Astrocyte (in vitro differentiated cells and primary cell): ENCODE data around the gene CCDC90B.

Experiments used
- EZH2 ChIP-seq: IDR thresholded peaks from 2 replicates; pipeline ENCODE4 v1.6.1; 2012; ENCODE audit warnings: mild to moderate bottlenecking, low read length, inconsistent platforms; ENCODE audit not compliant: insufficient read depth
- TF ChIP-seq, protein P1 (sequence below): IDR thresholded peaks from 2 replicates; pipeline ENCODE4 v1.5.1; 2011; ENCODE audit warnings: low read depth, mild to moderate bottlenecking, inconsistent platforms, low read length, moderate library complexity; ENCODE audit not compliant: insufficient read depth

DNA sequence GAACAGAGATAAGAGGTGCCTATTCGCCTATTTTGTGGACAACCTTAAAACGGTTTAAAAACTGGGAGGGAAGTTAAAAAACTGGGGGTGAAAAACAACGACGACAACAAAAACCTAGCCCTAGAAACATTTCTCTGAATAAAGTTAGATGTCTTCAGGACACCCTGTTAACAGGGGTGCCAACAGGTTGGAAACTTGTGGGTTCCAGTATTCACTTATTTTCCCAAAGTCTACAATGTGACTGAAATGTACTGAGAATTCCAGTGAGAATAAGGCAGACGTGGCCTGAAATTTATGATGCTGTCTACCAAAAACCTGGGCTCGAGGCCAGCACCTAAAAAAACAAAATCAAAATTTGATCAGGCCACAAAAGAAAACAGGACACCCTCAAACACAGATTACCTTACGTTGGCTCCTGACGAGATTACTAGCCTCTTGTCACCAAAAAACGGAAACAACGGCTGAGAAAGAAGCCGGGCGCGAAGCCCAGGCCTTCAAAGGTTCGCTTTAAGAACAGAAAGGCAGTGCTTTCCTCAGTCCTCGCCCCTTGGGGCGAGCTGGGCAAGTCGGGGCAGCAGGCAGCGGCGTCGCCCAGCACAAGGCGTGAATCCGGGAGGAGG, 906 bp downstream of the CCDC90B start:
- TF ChIP-seq, protein P1, sequence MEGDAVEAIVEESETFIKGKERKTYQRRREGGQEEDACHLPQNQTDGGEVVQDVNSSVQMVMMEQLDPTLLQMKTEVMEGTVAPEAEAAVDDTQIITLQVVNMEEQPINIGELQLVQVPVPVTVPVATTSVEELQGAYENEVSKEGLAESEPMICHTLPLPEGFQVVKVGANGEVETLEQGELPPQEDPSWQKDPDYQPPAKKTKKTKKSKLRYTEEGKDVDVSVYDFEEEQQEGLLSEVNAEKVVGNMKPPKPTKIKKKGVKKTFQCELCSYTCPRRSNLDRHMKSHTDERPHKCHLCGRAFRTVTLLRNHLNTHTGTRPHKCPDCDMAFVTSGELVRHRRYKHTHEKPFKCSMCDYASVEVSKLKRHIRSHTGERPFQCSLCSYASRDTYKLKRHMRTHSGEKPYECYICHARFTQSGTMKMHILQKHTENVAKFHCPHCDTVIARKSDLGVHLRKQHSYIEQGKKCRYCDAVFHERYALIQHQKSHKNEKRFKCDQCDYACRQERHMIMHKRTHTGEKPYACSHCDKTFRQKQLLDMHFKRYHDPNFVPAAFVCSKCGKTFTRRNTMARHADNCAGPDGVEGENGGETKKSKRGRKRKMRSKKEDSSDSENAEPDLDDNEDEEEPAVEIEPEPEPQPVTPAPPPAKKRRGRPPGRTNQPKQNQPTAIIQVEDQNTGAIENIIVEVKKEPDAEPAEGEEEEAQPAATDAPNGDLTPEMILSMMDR, result no peak
- TF ChIP-seq EZH2, result no peak
